Ammon's horn (tissue), 1 donor: ENCODE measurements around the gene ARPC1B.
"Not testable (repeated sequence)": the region's sequence is repeated elsewhere in the genome, so short reads cannot be mapped to it uniquely, and the experiment has no call there.

Source experiments
- DNase-seq: peaks from one replicate; pipeline ENCODE4 v3.0.0-alpha.2; 2016; ENCODE audit warnings: low spot score

Gene ARPC1B

GRCh38 chr7:99368750-99369389 lies 5.7 kb upstream of the ARPC1B start:
- DNase-seq, result no peak

GRCh38 chr7:99369767-99370391 lies 4.7 kb upstream of the ARPC1B start:
- no peak for DNase-seq

GRCh38 chr7:99371376-99371920 lies 3.1 kb upstream of the ARPC1B start:
- DNase-seq, result no peak

GRCh38 chr7:99372275-99373090 lies 2.0 kb upstream of the ARPC1B start:
- no peak for DNase-seq

GRCh38 chr7:99373091-99374066 lies 1.2 kb upstream of the ARPC1B start:
- no peak for DNase-seq

GRCh38 chr7:99375070-99375807 lies 709 bp downstream of the ARPC1B start:
- peak; percentile 65 for DNase-seq

GRCh38 chr7:99379043-99379577 lies 4.6 kb downstream of the ARPC1B start:
- peak; percentile 72 for DNase-seq

- not testable (repeated sequence) for DNase-seq
These were observed 5.1 kb downstream of the ARPC1B start for GRCh38 chr7:99379693-99380031.

GRCh38 chr7:99380032-99380822 lies 5.7 kb downstream of the ARPC1B start:
- peak; percentile 76 for DNase-seq

- DNase-seq, result no peak
These were observed 6.5 kb downstream of the ARPC1B start for GRCh38 chr7:99380823-99381663.

GRCh38 chr7:99381664-99382075 lies 7.1 kb downstream of the ARPC1B start:
- DNase-seq, result no peak

- no peak for DNase-seq
These were observed 8.7 kb downstream of the ARPC1B start for GRCh38 chr7:99383203-99383602.

- DNase-seq, result no peak
These were observed 9.4 kb downstream of the ARPC1B start for GRCh38 chr7:99383791-99384370.

- DNase-seq, result no peak
These were observed 10.0 kb downstream of the ARPC1B start for GRCh38 chr7:99384523-99384922.

GRCh38 chr7:99385564-99385963 lies 11.0 kb downstream of the ARPC1B start:
- no peak for DNase-seq

GRCh38 chr7:99386584-99387238 lies 12.2 kb downstream of the ARPC1B start:
- no peak for DNase-seq

GRCh38 chr7:99387239-99387635 lies 12.7 kb downstream of the ARPC1B start:
- not testable (repeated sequence) for DNase-seq

- no peak for DNase-seq
These were observed 13.4 kb downstream of the ARPC1B start for GRCh38 chr7:99387912-99388311.
